ENCODE data around the gene ANKRD30B.

GRCh38 chr18:14747513-14748474, at the start of gene ANKRD30B:
- no peak for TF ChIP-seq CTCF (IDR thresholded peaks at IDR 0.05)
- no peak for TF ChIP-seq POLR2A (IDR thresholded peaks at IDR 0.05)
- TF ChIP-seq POLR2AphosphoS5 (IDR thresholded peaks at IDR 0.05): no peak
- TF ChIP-seq EP300 (IDR thresholded peaks at IDR 0.05): no peak
